SK-N-SH treated with all-trans-retinoic acid at 6 μM for 48 hours (cell line): ENCODE data around the gene DDI2.

Experiments used
- ATAC-seq: fragments of 200-7000 bp; cut with Tn5 transposase; 3 replicates; pipeline ENCODE4 v1.9.1; 2020; ENCODE audit warnings: mild to moderate bottlenecking, moderate library complexity
- ARNTL ChIP-seq: fragments of 450-650 bp; formaldehyde crosslinking; IDR thresholded peaks from 2 replicates; pipeline ENCODE4 v1.5.0; 2020; ENCODE audit warnings: low read depth, mild to moderate bottlenecking, moderate library complexity, borderline replicate concordance
- BACH2 ChIP-seq: fragments of 250-450 bp; sonication (Bioruptor Pico); IDR thresholded peaks from 2 replicates; pipeline ENCODE4 v1.9.0; 2021; ENCODE audit warnings: mild to moderate bottlenecking, borderline replicate concordance
- CSDC2 ChIP-seq: fragments of 250-450 bp; sonication (Bioruptor Pico); IDR thresholded peaks from 2 replicates; pipeline ENCODE4 v1.5.0; 2020; ENCODE audit warnings: mild to moderate bottlenecking, moderate library complexity
- ESRRG ChIP-seq: fragments of 250-450 bp; sonication (Bioruptor Pico); IDR thresholded peaks from 2 replicates; pipeline ENCODE4 v1.6.1; 2021; ENCODE audit warnings: mild to moderate bottlenecking
- GLIS3 ChIP-seq: fragments of 250-450 bp; sonication (Bioruptor Pico); IDR thresholded peaks from 2 replicates; pipeline ENCODE4 v1.5.0; 2020; ENCODE audit warnings: mild to moderate bottlenecking, moderate library complexity
- ISL1 ChIP-seq: fragments of 250-450 bp; sonication (Bioruptor Pico); IDR thresholded peaks from 2 replicates; pipeline ENCODE4 v2.1.2; 2022; ENCODE audit warnings: mild to moderate bottlenecking, moderate library complexity
- OSR1 ChIP-seq: fragments of 250-450 bp; sonication (Bioruptor Pico); IDR thresholded peaks from 2 replicates; pipeline ENCODE4 v1.8.0; 2022; ENCODE audit warnings: moderate library complexity, mild to moderate bottlenecking, inconsistent platforms
- PPARA ChIP-seq: fragments of 250-450 bp; sonication (Bioruptor Pico); IDR thresholded peaks from 2 replicates; pipeline ENCODE4 v1.5.0; 2020; ENCODE audit warnings: mild to moderate bottlenecking, borderline replicate concordance
- RARB ChIP-seq: fragments of 250-450 bp; sonication (Bioruptor Pico); IDR thresholded peaks from 2 replicates; pipeline ENCODE4 v1.8.0; 2021; ENCODE audit warnings: mild to moderate bottlenecking, moderate library complexity
- SNAI2 ChIP-seq: fragments of 250-450 bp; sonication (Bioruptor Pico); IDR thresholded peaks from 2 replicates; pipeline ENCODE4 v1.5.0; 2020; ENCODE audit warnings: mild to moderate bottlenecking, moderate library complexity
- TCF4 ChIP-seq: fragments of 250-450 bp; sonication (Bioruptor Pico); IDR thresholded peaks from 2 replicates; pipeline ENCODE4 v1.8.0; 2021; ENCODE audit warnings: mild to moderate bottlenecking, moderate library complexity, borderline replicate concordance
- TOX ChIP-seq: fragments of 250-450 bp; sonication (Bioruptor Pico); IDR thresholded peaks from 2 replicates; pipeline ENCODE4 v1.8.0; 2021; ENCODE audit warnings: mild to moderate bottlenecking, moderate library complexity, borderline replicate concordance
- ZC3H10 ChIP-seq: fragments of 250-450 bp; sonication (Bioruptor Pico); IDR thresholded peaks from 2 replicates; pipeline ENCODE4 v1.5.1; 2021; ENCODE audit warnings: mild to moderate bottlenecking, moderate library complexity
- ZFP3 ChIP-seq: fragments of 250-450 bp; sonication (Bioruptor Pico); IDR thresholded peaks from 2 replicates; pipeline ENCODE4 v1.5.0; 2020; ENCODE audit warnings: mild to moderate bottlenecking, moderate library complexity
- ZFP30 ChIP-seq: fragments of 450-650 bp; formaldehyde crosslinking; IDR thresholded peaks from 2 replicates; pipeline ENCODE4 v1.5.0; 2022; ENCODE audit warnings: mild to moderate bottlenecking, moderate library complexity
- ZNF565 ChIP-seq: fragments of 450-650 bp; formaldehyde crosslinking; conservative IDR thresholded peaks from 2 replicates; pipeline ENCODE4 v1.5.0; 2020; ENCODE audit warnings: low read depth, mild to moderate bottlenecking, moderate library complexity
- ZNF70 ChIP-seq: fragments of 450-650 bp; formaldehyde crosslinking; IDR thresholded peaks from 2 replicates; pipeline ENCODE4 v1.5.0; 2020; ENCODE audit warnings: mild to moderate bottlenecking, moderate library complexity
- ZNF8 ChIP-seq: fragments of 450-650 bp; formaldehyde crosslinking; IDR thresholded peaks from 2 replicates; pipeline ENCODE4 v1.5.0; 2020; ENCODE audit warnings: mild to moderate bottlenecking, moderate library complexity
- TF ChIP-seq, protein P1 (sequence below): fragments of 250-450 bp; sonication (Bioruptor Pico); IDR thresholded peaks from 2 replicates; pipeline ENCODE4 v1.5.1; 2021; ENCODE audit warnings: mild to moderate bottlenecking, moderate library complexity
- TF ChIP-seq, protein P2 (sequence below): fragments of 250-450 bp; sonication (Bioruptor Pico); IDR thresholded peaks from 2 replicates; pipeline ENCODE4 v1.8.0; 2020; ENCODE audit warnings: mild to moderate bottlenecking, moderate library complexity, borderline replicate concordance
- TF ChIP-seq, protein P3 (sequence below): fragments of 250-450 bp; sonication (Bioruptor Pico); IDR thresholded peaks from 2 replicates; pipeline ENCODE4 v1.5.1; 2020; ENCODE audit warnings: low read depth, mild to moderate bottlenecking, moderate library complexity
- TF ChIP-seq, protein P4 (sequence below): fragments of 250-450 bp; sonication (Bioruptor Pico); IDR thresholded peaks from 2 replicates; pipeline ENCODE4 v1.5.0; 2020; ENCODE audit warnings: mild to moderate bottlenecking, moderate library complexity
- TF ChIP-seq, protein P5 (sequence below): fragments of 250-450 bp; sonication (Bioruptor Pico); IDR thresholded peaks from 2 replicates; pipeline ENCODE4 v1.8.0; 2021; ENCODE audit warnings: low read depth, mild to moderate bottlenecking, moderate library complexity, borderline replicate concordance

Gene DDI2

DNA sequence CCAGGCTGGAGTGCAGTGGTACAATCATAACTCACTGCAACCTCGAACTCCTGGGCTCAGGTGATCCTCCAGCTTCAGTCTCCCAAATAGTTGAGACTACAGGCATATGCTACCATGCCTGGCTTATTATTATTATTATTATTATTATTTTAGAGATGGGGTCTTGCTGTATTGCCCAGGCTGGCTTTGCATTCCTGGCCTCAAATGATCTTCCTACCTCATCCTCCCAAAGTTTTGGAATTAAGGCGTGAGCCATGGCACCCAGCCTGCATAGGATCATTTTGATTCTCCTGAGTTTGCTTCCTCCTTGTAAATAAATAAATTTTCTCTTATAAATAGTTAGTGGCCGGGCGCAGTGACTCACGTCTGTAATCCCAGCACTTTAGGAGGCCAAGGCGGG, 6.2 kb downstream of the DDI2 start:
- TF ChIP-seq ISL1 (CRISPR knock-in tag), result no peak
- TF ChIP-seq, protein P1, sequence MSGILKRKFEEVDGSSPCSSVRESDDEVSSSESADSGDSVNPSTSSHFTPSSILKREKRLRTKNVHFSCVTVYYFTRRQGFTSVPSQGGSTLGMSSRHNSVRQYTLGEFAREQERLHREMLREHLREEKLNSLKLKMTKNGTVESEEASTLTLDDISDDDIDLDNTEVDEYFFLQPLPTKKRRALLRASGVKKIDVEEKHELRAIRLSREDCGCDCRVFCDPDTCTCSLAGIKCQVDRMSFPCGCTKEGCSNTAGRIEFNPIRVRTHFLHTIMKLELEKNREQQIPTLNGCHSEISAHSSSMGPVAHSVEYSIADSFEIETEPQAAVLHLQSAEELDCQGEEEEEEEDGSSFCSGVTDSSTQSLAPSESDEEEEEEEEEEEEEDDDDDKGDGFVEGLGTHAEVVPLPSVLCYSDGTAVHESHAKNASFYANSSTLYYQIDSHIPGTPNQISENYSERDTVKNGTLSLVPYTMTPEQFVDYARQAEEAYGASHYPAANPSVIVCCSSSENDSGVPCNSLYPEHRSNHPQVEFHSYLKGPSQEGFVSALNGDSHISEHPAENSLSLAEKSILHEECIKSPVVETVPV (CRISPR knock-in tag), result no peak
- TF ChIP-seq BACH2 (CRISPR knock-in tag), result no peak
- no peak for TF ChIP-seq TCF4
- TF ChIP-seq, protein P2, sequence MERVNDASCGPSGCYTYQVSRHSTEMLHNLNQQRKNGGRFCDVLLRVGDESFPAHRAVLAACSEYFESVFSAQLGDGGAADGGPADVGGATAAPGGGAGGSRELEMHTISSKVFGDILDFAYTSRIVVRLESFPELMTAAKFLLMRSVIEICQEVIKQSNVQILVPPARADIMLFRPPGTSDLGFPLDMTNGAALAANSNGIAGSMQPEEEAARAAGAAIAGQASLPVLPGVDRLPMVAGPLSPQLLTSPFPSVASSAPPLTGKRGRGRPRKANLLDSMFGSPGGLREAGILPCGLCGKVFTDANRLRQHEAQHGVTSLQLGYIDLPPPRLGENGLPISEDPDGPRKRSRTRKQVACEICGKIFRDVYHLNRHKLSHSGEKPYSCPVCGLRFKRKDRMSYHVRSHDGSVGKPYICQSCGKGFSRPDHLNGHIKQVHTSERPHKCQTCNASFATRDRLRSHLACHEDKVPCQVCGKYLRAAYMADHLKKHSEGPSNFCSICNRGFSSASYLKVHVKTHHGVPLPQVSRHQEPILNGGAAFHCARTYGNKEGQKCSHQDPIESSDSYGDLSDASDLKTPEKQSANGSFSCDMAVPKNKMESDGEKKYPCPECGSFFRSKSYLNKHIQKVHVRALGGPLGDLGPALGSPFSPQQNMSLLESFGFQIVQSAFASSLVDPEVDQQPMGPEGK, result no peak
- no peak for TF ChIP-seq ZNF565
- TF ChIP-seq ZNF8 (CRISPR knock-in tag), result no peak
- ATAC-seq, result no peak

DNA sequence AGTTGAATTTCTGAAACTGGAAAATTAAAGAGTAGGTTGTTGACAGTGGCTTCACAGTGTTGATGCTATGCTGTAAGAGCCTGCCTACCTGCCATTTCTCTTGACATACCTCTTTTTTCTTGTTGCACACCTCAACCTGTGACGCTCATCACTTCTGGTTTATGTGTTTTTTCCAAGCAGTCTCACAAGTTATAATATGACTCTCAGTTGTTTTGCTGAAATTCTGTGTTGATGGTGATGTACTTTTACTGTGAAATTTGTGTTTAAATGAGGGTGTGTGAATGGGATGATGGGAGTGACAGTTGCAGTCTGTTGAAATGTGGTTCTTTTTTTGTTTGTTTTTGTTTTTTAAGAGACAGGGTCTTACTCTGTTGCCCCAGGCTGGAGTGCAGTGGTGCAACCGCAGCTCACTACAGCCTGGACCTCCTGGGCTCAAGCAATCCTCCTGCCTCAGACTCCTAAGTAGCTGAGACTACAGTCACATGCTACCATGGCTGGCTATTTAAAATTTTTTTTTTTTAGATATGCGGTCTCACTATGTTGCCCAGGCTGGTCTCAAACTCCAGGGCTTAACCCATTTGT, 7.0 kb downstream of the DDI2 start:
- no peak for ATAC-seq
- TF ChIP-seq BACH2 (CRISPR knock-in tag) (no peak), ESRRG (CRISPR knock-in tag) (no peak), TCF4 (no peak), ZNF70 (CRISPR knock-in tag) (no peak), SNAI2 (CRISPR knock-in tag) (no peak), OSR1 (no peak), ARNTL (CRISPR knock-in tag) (no peak), ZNF8 (CRISPR knock-in tag) (no peak), ZC3H10 (CRISPR knock-in tag) (no peak), ISL1 (CRISPR knock-in tag) (no peak), RARB (no peak), PPARA (no peak), GLIS3 (CRISPR knock-in tag) (no peak)
- TF ChIP-seq, protein P3, sequence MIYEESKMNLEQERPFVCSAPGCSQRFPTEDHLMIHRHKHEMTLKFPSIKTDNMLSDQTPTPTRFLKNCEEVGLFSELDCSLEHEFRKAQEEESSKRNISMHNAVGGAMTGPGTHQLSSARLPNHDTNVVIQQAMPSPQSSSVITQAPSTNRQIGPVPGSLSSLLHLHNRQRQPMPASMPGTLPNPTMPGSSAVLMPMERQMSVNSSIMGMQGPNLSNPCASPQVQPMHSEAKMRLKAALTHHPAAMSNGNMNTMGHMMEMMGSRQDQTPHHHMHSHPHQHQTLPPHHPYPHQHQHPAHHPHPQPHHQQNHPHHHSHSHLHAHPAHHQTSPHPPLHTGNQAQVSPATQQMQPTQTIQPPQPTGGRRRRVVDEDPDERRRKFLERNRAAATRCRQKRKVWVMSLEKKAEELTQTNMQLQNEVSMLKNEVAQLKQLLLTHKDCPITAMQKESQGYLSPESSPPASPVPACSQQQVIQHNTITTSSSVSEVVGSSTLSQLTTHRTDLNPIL, result no peak
- TF ChIP-seq, protein P4, sequence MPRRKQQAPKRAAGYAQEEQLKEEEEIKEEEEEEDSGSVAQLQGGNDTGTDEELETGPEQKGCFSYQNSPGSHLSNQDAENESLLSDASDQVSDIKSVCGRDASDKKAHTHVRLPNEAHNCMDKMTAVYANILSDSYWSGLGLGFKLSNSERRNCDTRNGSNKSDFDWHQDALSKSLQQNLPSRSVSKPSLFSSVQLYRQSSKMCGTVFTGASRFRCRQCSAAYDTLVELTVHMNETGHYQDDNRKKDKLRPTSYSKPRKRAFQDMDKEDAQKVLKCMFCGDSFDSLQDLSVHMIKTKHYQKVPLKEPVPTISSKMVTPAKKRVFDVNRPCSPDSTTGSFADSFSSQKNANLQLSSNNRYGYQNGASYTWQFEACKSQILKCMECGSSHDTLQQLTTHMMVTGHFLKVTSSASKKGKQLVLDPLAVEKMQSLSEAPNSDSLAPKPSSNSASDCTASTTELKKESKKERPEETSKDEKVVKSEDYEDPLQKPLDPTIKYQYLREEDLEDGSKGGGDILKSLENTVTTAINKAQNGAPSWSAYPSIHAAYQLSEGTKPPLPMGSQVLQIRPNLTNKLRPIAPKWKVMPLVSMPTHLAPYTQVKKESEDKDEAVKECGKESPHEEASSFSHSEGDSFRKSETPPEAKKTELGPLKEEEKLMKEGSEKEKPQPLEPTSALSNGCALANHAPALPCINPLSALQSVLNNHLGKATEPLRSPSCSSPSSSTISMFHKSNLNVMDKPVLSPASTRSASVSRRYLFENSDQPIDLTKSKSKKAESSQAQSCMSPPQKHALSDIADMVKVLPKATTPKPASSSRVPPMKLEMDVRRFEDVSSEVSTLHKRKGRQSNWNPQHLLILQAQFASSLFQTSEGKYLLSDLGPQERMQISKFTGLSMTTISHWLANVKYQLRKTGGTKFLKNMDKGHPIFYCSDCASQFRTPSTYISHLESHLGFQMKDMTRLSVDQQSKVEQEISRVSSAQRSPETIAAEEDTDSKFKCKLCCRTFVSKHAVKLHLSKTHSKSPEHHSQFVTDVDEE (CRISPR knock-in tag), result no peak
- TF ChIP-seq, protein P1 (CRISPR knock-in tag), result no peak

DNA sequence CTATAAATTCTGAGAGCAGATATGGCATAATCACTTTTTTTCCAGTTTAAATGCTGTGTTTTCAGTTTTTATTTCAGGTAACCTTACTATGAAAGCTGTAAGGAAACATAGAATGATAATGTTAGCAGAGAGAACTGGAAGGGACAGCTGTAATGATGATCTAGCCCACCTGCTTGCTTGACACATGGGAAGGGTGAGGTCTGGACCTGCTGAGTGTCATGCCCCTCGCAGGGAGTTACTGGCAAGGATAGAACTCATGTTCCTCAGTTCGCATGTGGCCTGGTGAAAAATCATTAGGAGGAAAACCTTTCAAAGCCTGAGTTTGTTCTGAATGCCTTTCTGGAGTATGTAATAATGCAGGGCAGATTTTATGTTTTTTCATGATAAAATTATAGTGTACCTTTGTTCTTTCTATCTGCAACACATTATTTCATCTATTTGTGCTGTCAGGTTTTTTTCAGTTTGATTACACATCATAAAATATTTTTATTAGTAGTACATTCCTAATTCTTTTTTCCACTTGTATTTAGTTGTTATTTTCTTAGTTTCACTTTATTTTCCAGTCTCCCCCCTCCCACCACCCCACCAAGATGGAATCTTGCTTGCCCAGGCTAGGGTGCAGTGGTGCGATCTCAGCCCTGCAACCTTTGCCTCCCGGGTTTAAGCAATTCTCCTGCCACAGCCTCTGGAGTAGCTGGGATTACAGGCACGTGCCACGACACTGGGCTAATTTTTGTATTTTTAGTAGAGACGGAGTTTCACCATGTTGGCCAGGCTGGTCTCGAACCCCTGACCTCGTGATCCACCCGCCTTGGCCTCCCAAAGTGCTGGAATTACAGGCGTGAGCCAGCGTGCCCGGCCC, 8.0 kb downstream of the DDI2 start:
- no peak for ATAC-seq
- TF ChIP-seq ESRRG (CRISPR knock-in tag) (no peak), OSR1 (no peak), CSDC2 (CRISPR knock-in tag) (no peak), ZNF8 (CRISPR knock-in tag) (no peak), SNAI2 (CRISPR knock-in tag) (no peak), BACH2 (CRISPR knock-in tag) (no peak), ZC3H10 (CRISPR knock-in tag) (no peak), ARNTL (CRISPR knock-in tag) (no peak), ZFP30 (CRISPR knock-in tag) (no peak), TCF4 (no peak), GLIS3 (CRISPR knock-in tag) (no peak), TOX (CRISPR knock-in tag) (no peak), ZFP3 (no peak)
- TF ChIP-seq, protein P2, result no peak
- TF ChIP-seq, protein P5, sequence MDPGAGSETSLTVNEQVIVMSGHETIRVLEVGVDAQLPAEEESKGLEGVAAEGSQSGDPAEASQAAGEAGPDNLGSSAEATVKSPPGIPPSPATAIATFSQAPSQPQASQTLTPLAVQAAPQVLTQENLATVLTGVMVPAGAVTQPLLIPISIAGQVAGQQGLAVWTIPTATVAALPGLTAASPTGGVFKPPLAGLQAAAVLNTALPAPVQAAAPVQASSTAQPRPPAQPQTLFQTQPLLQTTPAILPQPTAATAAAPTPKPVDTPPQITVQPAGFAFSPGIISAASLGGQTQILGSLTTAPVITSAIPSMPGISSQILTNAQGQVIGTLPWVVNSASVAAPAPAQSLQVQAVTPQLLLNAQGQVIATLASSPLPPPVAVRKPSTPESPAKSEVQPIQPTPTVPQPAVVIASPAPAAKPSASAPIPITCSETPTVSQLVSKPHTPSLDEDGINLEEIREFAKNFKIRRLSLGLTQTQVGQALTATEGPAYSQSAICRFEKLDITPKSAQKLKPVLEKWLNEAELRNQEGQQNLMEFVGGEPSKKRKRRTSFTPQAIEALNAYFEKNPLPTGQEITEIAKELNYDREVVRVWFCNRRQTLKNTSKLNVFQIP, result no peak
